ENCODE data around the gene SH3GL3.

GRCh38 chr15:83443076-83443847 is 3.9 kb upstream of the SH3GL3 start:
- TF ChIP-seq CTCF (conservative IDR thresholded peaks at IDR 0.05; ENCODE audit: low read length) (no peak), EZH2phosphoT487 (IDR thresholded peaks at IDR 0.05; ENCODE audit: borderline replicate concordance, low read depth, low read length) (no peak)

All from OCI-LY7 (cell line).